Inflammatory macrophage (primary cell): ENCODE measurements around the gene MTCL1.

ENCODE experiments used
- DNase-seq, 2 donors: peaks; one replicate each; pipeline ENCODE4 v3.0.0-alpha.2; 2020 to 2022

The MTCL1 gene

DNA sequence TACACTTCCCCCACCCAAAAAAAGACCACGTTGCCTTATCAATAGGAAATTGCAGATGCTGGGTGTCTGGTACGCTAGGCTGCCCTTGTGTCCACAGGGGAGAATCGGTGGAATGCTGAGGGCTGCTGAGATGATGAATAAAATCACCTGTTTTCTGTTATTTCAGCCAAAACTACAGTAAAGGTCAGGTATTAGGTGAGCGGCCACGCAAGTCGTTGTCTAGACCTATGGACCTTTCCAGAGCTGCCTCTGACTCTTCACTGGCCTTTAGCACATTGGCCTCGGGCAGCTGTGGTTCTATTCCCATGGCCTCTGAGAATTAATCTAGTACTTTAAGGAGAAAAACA is 89.6 kb downstream of the MTCL1 start:
- DNase-seq = no peak

DNA sequence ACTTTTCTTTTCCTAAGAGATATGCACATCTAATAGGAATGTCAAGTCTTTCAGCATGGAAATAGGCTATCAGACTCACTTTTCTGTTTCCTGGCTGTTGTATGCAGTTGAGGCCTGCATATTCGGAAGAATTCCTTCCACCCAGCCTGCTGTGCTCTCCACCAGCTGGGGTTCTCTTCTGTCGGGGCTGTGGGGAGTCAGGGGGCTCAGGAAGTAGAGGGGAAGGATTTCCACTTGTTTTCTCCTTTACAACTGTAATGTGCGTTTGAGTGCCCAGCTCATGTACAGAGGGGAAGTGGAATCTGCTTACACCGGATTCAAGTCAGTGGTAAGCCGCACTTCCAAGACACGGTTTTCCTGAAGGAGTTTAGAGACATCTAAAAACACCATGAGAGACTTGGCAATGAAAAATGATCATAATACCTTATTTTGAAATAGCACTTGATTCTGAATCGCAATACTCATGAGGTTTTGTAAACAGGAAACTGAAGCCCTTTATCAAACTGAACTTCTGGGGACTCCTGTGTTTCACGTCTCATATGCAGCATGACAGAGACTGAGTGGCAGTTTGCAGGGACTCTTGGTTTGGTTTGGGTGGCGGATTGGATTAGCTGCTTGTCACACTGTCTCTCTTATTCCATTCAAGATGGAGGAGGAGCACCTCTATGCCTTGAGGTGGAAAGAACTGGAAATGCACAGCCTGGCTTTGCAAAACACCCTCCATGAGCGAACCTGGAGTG is 90.4 kb downstream of the MTCL1 start:
- no peak for DNase-seq

DNA sequence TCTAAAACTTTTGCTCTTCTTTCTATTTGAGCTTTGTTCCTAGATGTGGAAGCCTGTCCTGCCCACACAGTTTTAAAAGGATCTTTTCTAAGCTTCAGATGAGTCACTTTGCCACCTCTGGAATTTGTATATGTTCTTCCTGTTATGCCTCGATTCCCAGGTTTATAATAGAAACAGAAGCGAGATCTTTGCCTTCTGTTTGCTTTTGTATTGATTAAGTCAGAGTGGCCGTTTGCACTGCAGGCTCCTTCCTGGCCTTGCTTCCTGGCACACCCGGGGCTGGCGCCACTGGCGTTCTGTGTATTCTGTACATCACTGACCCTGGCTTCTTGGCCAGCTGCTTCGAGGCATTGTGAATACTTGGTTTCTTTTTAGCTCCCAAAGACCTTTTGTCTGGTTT is 91.8 kb downstream of the MTCL1 start:
- no peak for DNase-seq

DNA sequence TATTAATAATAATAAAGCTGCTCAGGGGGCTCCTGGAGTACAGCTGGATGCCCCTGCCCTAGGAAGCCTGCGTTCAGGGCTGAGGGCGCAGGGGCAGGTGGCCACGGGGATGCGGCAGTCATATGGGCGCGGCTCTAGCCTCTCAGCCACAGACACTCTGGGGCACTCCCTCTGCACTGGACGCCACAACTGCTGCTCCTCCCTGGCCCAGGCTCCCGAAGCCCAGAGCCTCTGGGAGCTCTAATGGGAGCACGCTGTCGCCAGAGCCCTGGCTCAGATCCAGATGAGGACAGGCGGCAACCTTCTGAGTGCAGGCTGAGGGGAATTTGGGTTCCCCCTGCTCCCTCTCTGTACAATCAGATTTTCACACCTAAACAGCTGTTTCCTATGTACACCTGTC is 93.6 kb downstream of the MTCL1 start:
- DNase-seq = no peak

DNA sequence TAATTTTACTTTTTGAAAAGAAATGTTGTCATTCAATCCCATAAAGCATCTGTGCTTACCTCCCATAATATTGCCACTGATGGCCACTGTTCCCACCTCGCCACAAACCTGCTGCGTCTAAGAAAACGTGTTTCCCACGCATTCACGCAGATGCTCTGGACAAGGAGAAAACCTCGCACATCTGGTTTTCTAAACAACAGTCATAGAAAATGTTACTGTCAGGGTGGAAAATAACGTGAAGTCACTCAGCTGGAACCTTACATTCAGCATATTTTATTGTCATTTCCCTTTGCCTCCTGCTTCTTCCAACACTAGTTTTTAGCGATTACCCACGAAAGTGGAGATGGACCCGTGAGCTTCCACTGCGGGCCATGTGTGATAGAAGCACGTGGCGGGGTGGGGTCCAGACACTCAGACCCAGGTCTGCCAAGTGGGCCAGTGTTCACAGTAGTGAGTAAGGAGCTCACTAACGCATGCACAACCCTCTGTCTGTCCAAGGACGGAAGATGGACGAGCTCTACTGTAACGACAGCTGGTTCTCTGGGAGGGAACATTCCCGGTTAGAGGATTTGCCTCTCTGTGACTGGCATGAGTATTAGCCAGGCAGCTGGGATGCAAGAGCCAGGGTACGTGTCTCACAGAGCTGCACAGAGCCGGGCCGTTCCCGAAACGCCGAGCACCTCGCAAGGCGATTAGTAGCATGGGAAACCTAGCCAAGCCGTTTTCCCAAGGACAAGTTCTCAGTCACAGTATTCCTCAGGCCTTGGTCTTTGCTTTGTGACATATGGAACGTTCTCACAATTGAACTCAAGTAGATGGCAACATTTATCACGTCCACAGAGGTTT is 94.5 kb downstream of the MTCL1 start:
- no peak for DNase-seq

DNA sequence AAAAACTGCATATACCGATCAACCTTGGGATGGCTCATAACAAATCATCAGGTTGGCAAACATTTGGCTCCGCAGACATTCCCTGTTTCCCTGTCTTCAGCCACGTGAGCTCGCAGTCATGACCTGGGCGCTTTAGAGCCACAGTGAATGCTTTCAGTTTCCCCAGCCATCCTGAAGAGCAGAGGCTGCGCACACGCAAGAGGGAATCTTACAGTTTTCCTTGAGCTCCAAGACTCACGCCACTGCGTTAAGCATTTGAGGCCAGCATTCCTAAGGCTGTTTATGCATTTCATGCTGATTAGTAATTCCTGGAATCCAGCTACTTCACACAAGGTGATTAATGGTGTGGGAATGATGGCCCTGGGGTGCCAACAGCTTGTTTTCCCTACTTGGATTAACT is 95.1 kb downstream of the MTCL1 start:
- no peak for DNase-seq

DNA sequence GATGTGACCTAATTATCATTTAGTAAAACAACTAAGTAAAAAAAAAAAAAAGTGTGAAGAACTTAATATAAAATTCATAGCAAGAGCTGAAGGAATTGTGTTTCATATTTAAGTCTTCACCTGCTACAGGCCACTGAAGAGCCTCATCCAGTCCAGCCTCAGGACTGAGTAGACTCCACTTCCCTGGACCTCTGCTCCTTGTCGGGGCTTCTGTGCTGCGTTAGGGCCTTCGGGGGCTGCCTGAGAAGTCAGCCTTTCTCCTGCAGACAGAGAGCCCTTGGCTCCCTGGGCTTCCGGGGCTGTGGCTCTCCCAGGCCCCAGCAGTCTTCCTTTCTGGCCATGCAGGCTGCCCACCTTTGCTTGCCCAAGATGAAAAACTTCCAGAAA is 95.5 kb downstream of the MTCL1 start:
- DNase-seq = no peak

DNA sequence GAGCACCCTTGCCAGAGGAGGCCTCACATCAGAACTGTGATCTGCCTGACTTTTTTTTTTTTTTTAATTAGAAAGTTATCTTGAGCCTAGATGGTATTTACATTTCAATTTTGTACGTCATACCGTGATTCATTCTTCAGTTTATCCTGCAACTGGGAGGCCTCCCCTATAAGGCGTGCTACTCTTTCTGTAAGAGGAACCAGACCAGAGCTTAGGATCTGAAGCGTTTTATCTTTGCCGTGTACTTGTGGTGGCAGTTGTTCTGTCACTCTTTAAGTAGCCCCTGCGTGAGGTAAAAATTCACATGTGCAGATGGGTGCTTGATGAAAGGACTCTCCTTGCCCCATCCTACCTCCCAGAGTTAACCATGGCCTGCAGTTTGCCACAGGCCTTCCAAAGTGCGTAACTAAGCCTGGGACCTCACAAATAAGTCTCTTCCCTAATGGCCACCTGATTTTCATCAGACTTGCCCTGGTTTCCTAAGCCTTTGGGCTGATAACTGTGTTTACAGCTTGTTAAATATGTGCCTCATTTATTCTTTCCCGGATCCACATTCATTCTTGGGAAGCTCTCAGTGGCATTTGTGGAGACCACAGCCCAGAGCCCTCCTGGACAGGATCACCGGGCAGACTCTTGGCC is 96.0 kb downstream of the MTCL1 start:
- DNase-seq = no peak

DNA sequence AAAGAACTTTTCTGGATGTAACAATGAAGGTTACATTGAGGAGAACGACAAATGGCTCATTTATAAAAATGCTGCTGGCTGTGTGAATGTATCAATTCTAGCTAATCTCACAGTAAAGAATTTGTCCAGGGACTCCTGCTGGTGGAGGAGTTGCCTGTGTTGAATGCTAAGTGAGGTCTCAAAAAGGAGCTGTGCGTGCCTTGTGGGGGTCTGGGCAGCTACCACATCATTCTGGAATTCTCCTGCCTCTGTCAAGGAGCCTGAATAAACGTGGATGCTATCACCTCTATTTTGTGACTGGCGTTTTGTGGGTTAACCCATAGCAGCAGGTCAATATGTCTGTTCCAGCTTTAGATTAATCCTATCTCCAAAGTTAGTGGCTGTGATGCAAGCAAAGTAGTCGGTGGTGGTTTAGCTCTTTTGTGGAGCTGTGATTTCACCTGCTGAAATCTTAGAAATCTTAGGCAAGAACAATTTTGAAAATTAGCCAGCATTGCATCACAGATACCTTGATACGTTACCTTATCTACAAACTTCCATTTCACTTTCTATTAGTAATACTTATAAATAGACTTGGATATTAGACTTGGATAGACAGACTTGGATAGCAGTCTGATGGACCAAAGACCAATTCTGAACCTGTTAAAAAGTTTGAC is 96.8 kb downstream of the MTCL1 start:
- DNase-seq = no peak

DNA sequence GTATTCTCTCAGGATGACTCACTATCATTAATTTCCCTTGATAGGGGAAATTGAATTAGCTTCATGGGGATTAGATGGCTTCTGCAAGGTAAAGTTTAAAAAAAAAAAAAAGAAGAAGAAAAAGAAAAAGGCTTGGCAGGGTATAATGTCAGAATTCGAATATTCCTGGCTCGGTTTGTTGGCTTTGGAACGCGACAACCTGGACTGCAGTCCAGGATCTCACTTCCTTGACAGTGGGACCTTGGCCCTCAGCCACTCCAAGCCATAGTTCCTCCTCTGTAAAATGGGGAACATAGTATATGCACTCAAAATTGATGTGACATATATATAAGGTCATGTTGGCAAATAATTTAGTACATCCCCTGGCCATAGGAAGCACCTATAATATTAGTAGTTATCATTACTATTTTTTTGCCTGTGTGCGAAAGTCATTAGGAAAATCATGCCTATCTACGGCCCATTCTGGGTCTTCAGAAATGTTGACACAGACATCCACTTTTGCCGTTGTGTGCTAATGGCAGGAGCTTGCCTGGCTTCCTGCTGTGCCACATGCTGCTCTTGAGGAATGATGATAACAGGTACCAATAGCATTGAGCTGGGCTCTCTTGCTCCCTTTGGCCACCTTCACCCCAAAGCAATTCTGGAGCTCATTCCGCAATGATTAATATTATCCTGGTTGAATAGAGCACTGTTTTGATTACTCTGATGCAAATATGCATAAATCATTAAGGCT is 97.9 kb downstream of the MTCL1 start:
- peak in 1 of 2 donors; percentile 15 for DNase-seq

DNA sequence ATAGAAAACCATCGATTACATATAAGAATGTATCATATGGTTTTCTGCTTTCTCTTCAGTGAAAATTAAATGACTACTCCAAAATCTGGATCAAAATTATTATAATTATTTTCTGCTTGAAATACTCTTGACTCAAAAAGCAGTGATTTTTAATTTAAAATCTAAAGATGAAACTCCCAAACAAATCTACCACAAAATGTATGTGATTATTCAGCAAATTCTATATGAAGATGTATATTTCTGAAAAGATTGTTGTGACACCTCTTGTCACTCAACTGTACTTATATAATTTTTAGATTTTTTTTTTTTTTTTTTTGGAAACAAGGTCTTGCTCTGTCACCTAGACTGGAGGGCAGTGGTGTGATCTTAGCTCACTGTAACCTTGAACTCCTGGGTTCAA is 98.6 kb downstream of the MTCL1 start:
- no peak for DNase-seq

DNA sequence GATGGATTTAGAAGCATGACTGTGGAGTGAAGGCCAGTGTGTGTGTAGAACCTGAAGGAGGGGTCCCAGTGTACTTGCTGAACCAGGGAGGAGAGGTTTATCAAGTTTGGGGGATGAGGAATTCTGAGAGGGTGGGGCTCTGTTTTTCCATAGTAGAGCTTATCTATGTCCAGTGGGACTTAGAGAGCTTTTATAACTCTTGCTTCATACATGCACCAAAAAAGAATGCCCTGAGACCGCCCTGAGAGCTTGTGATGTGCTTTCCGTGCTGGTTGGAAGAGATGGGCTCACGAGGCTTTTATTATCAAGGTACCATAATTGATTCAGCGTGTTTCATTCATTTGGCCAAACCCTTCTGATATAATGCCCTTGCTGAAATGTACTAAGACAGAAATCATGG is 100.2 kb downstream of the MTCL1 start:
- no peak for DNase-seq

DNA sequence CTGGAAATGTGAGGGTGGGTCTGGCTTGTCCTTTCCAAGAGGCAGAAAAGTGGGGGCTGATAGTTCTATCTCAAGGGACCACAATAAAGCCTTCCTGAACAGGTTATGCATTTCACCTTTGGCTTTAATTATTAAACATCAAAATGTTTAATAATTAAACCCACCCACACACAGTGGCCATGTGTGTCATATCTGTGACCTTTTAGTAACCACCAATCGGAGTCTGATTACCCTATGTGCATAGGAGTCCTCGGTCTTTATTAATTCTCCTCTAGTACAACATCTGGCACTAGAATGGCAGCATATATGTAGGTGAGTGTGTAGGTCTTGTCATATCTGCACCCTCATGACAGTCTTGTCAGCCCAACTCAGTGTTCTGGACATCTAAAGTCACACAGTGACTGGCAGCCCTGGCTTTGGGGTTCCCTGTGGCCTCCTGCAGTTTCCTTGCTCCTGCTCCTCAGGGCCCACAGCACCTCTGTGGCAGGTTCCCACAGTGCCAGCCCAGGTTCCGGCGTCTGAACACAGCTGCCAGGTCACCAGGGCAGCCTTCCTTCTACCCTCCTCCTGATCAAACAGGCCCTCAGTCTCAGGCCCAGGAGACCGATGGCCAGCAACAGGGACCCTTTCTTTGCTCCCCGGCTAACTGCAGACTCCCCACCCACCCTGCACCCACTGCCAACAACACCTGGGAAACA is 100.9 kb downstream of the MTCL1 start:
- DNase-seq = no peak

DNA sequence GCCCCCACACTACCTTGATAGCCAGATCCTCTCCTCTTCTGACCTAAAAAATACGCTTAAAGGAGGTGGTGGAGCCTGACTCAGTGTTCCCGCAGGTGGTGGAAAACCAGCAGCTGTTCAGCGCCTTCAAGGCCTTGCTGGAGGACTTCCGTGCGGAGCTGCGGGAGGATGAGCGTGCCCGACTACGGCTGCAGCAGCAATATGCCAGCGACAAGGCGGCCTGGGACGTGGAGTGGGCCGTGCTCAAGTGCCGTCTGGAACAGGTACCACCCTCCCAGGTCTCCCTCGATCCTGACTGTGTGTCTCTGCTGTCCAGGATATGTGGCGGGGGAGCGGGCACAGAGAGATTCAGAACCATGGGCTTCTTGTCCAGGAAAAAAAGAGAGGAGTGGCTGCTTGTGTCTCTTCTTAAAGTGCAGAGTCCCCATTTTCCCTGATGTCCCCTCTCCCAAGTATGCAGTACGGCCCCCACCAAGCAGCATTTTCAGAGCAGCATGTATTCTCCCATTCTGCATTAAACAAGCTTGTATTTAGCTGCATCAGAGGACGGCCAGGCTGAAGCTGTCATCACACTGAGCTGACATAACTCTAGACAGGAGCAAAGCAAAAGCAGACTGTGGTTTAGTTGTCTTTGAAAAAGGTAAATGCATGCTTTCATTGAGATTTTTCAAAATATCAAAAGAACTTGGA is 101.6 kb downstream of the MTCL1 start:
- DNase-seq = no peak

DNA sequence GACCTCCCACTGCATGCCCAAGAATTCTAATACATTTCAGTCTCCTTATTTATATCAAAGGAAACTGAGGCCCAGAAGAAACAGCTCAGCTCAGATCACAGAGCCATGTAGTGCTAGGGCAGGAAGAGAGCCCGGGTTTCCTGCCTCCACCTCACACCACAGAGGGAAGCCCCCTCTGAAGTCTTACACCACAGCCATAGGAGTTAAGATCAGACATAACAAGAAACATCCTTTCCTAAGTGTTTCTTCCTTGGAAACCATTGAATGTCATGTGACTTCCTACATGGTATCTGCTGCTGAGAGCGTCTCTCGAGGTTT is 102.1 kb downstream of the MTCL1 start:
- no peak for DNase-seq

DNA sequence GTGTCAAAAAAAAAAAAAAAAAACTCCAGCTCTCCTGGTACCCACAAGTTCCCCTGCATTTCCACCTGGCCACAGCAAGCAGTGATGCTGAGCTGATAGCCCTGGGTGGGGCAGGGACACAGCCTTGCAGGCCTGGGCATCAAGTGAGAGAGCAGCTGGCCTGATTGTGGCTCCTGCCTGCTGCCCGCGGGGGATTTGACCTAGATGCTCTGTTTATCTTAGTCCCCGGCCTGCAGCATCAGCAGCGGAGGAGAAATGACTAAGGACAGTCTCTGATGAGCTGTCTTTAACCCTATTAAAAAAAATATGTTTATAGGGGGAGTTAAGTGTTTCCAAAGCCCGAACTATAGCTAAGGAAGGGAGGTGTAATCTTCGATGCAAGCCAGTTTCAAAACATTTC is 102.6 kb downstream of the MTCL1 start:
- DNase-seq = no peak

DNA sequence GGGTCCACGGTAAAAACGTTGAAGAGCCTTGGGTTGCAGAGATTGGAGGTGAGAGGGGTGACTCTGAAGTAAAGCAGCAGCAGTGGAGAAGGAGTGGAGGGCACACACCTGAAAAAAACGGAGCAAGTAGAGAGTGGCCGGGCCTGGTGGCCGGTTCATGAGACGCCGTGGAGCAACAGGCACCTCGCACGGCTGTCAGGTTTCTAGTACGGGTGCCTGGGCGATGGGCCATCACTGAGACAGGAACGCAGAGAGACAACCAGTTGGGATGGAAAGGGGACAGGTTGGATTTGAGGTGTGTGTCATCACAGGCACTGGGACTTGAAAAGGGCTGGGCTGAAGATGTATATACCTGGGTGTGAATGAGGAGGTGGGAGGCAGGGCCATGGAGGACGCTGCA is 104.2 kb downstream of the MTCL1 start:
- DNase-seq = no peak

DNA sequence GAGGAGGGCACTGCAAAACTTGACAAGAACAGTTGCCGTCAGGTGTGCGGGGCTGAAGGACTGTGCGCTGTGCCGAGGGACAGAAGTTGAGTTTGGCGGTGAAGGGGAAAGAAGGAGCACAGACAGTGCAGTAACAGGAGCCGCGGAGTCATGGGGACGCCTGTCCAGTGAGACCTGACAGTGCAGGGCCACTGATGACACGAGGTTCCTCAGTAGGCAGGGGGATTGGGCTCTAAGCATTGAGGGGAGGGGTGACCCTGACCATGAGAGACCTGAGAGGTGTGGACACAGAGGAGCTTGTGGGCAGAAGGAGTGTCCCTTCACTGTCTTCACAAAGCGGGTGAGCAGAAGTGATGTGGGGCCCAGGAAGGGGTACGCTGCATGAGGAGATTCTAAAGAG is 104.8 kb downstream of the MTCL1 start:
- no peak for DNase-seq

DNA sequence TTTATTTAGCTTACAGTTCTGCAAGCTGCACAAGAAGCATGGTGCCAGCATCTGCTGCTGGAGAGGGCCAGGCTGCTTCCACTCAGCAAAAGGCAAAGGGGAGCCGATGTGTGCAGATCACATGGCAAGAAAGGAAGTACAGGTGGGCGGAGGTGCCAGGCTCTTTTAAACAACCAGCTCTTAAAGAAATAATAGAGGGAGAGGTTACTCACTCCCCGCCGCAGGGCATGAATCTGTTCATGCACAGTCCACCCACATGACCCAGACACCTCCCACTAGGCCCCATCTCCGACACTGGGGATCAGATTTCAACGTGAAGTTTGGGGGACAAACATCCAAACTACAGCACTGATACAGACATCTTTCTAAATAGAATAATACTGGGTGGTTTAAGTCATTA is 105.8 kb downstream of the MTCL1 start:
- DNase-seq = no peak

DNA sequence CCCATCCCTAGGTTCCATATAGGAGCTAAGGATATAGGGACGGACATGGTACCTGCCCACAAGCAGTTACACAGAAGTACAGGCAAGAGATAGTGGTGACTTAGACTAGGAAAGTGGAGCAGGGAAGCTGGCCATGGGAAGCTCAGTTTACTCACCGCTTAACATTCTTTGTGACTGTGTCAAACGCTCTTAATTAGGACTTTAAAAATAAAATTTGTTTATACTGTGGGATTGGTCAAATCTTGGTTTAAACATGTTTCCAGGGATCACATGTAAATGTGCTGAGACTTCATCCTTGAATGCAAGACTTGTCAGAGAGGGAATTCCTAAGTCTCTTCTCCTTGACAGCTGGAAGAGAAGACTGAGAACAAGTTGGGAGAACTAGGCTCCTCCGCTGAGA is 107.3 kb downstream of the MTCL1 start:
- DNase-seq = no peak

DNA sequence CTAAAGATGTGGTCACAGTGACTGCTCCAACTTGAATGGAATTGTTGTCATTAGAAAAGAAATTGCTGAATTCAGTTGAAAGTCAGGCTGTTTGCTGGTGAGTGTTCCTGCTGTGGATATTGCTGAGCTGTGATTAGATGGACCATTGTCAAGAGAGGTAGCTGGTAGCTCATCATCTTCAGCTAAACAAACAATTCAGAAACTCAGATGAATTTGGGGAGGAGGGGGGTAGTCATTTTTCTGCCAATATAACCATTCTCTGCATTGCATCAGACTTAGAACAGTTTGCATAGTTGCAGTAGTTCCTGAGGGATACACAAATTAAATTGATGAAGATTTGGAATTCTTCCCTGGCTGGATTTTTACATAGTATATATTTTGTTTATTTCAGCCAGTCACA is 108.3 kb downstream of the MTCL1 start:
- DNase-seq = no peak

DNA sequence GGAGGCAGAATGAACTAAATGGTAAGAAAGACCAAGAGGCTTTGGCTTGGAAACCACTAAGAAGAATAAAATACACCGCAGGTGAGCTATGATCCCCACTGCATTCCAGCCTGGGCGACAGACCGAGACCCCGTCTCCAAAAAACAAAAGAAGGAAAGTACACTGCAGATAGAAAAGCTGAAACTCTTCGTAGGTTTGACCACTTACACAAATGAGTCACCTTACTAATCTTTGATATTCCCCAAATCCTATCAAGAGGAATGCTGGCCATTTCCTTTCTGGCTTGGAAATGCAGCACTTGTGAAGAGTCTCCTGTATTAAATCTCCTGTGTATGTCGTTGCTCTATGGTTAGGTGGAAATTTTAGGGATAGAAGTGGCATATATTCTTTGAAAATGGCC is 108.8 kb downstream of the MTCL1 start:
- no peak for DNase-seq
